HL-60 (cell line): Measurements from ENCODE around the gene ADPRH.

Source experiments
- TF ChIP-seq, protein P1 (sequence below): IDR thresholded peaks from one replicate; pipeline ENCODE4 v1.5.1; 2011; ENCODE audit warnings: low read length, control low read depth, inconsistent platforms; ENCODE audit not compliant: insufficient read depth
- TF ChIP-seq, protein P2 (sequence below): IDR thresholded peaks from 2 replicates; pipeline ENCODE4 v1.6.1; 2012; ENCODE audit warnings: low read depth; ENCODE audit not compliant: insufficient replicate concordance

DNA sequence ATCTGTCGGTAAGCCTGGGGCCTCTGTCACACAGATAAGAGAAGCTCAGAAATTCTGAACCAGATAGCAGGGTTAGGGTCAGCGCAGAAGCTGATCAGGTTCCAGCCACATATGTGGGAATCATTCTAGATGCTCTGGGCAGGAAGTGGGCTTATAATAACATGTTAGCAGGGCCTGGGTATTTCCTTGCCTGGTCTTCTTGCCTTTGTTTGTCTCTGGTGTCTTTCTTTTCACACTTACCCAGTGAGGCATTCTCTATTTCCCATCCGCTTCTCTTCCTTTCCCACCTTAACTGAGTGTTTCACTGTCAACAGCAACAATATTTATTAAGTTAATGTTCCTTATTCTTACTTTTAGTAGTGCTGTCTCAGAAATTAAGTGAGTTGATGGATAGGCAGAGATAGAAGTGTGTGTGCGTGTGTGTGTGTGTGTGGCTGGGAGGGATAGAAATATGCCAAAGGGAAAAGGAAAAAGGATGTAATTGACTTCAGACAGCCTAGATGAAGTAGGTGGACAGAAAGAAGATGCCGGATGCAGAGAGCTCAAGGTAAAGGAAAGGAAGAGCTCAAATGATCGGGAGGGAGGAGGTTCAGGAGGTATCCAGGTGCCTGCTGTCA lies 20.4 kb downstream of the ADPRH start:
- TF ChIP-seq, protein P1, sequence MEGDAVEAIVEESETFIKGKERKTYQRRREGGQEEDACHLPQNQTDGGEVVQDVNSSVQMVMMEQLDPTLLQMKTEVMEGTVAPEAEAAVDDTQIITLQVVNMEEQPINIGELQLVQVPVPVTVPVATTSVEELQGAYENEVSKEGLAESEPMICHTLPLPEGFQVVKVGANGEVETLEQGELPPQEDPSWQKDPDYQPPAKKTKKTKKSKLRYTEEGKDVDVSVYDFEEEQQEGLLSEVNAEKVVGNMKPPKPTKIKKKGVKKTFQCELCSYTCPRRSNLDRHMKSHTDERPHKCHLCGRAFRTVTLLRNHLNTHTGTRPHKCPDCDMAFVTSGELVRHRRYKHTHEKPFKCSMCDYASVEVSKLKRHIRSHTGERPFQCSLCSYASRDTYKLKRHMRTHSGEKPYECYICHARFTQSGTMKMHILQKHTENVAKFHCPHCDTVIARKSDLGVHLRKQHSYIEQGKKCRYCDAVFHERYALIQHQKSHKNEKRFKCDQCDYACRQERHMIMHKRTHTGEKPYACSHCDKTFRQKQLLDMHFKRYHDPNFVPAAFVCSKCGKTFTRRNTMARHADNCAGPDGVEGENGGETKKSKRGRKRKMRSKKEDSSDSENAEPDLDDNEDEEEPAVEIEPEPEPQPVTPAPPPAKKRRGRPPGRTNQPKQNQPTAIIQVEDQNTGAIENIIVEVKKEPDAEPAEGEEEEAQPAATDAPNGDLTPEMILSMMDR: no peak
- TF ChIP-seq, protein P2, sequence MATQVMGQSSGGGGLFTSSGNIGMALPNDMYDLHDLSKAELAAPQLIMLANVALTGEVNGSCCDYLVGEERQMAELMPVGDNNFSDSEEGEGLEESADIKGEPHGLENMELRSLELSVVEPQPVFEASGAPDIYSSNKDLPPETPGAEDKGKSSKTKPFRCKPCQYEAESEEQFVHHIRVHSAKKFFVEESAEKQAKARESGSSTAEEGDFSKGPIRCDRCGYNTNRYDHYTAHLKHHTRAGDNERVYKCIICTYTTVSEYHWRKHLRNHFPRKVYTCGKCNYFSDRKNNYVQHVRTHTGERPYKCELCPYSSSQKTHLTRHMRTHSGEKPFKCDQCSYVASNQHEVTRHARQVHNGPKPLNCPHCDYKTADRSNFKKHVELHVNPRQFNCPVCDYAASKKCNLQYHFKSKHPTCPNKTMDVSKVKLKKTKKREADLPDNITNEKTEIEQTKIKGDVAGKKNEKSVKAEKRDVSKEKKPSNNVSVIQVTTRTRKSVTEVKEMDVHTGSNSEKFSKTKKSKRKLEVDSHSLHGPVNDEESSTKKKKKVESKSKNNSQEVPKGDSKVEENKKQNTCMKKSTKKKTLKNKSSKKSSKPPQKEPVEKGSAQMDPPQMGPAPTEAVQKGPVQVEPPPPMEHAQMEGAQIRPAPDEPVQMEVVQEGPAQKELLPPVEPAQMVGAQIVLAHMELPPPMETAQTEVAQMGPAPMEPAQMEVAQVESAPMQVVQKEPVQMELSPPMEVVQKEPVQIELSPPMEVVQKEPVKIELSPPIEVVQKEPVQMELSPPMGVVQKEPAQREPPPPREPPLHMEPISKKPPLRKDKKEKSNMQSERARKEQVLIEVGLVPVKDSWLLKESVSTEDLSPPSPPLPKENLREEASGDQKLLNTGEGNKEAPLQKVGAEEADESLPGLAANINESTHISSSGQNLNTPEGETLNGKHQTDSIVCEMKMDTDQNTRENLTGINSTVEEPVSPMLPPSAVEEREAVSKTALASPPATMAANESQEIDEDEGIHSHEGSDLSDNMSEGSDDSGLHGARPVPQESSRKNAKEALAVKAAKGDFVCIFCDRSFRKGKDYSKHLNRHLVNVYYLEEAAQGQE: no peak
